ENCODE measurements around the gene GJC3.

- TF ChIP-seq CTCF (IDR thresholded peaks at IDR 0.05; ENCODE audit: poor library complexity) (no peak), EZH2phosphoT487 (IDR thresholded peaks at IDR 0.05; ENCODE audit: low read depth, severe bottlenecking, unreplicated experiment) (no peak), EZH2 (IDR thresholded peaks at IDR 0.05; ENCODE audit: borderline replicate concordance) (no peak)
Observed at GRCh38 chr7:99943641-99944496, 14.4 kb upstream of the GJC3 start.

All from hepatocyte (in vitro differentiated cells).